KMS-11 (cell line): ENCODE data around the gene HIPK4.

Source experiments
- H2AFZ ChIP-seq: fragments of 200-600 bp; sonication (generic); 2 replicates; pipeline ENCODE4 v1.6.1; 2016; ENCODE audit warnings: antibody characterized with exemption, mixed run types, low read depth
- H3K27ac ChIP-seq: fragments of 200-600 bp; sonication (generic); 2 replicates; pipeline ENCODE4 v1.6.1; 2016; ENCODE audit warnings: mild to moderate bottlenecking, mixed run types
- H3K27me3 ChIP-seq: fragments of 200-600 bp; sonication (generic); 2 replicates; pipeline ENCODE4 v1.6.1; 2017; ENCODE audit warnings: mild to moderate bottlenecking, low read depth, mixed run types, moderate library complexity; ENCODE audit not compliant: insufficient read depth
- H3K36me3 ChIP-seq: fragments of 200-600 bp; sonication (generic); 2 replicates; pipeline ENCODE4 v1.6.1; 2017; ENCODE audit warnings: mild to moderate bottlenecking, mixed run types; ENCODE audit not compliant: insufficient read depth
- H3K4me1 ChIP-seq: fragments of 200-600 bp; sonication (generic); 2 replicates; pipeline ENCODE4 v1.6.1; 2016; ENCODE audit warnings: mild to moderate bottlenecking, low read depth, mixed run types; ENCODE audit not compliant: poor library complexity, severe bottlenecking
- H3K4me2 ChIP-seq: fragments of 200-600 bp; sonication (generic); 2 replicates; pipeline ENCODE4 v1.7.0; 2016; ENCODE audit warnings: mild to moderate bottlenecking, mixed run types
- H3K4me3 ChIP-seq: fragments of 200-600 bp; sonication (generic); IDR thresholded peaks from 2 replicates; pipeline ENCODE4 v1.6.1; 2017; ENCODE audit warnings: low read depth, low read length, mixed read lengths; ENCODE audit not compliant: insufficient read depth
- H3K79me2 ChIP-seq: fragments of 200-600 bp; sonication (generic); 2 replicates; pipeline ENCODE4 v1.6.1; 2016; ENCODE audit warnings: low read depth, mixed run types; ENCODE audit not compliant: insufficient read depth
- H3K9ac ChIP-seq: fragments of 200-600 bp; sonication (generic); 2 replicates; pipeline ENCODE4 v1.6.1; 2016; ENCODE audit warnings: mild to moderate bottlenecking, mixed run types
- H4K20me1 ChIP-seq: fragments of 200-600 bp; sonication (generic); 2 replicates; pipeline ENCODE4 v1.6.1; 2016; ENCODE audit warnings: mild to moderate bottlenecking, mixed run types; ENCODE audit not compliant: insufficient read depth
- TF ChIP-seq, protein P1 (sequence below): fragments of 200-600 bp; sonication (generic); conservative IDR thresholded peaks from 2 replicates; pipeline ENCODE4 v1.6.1; 2017; ENCODE audit warnings: low read depth, mild to moderate bottlenecking, antibody characterized with exemption, low read length, moderate library complexity, mixed read lengths

Gene HIPK4

DNA sequence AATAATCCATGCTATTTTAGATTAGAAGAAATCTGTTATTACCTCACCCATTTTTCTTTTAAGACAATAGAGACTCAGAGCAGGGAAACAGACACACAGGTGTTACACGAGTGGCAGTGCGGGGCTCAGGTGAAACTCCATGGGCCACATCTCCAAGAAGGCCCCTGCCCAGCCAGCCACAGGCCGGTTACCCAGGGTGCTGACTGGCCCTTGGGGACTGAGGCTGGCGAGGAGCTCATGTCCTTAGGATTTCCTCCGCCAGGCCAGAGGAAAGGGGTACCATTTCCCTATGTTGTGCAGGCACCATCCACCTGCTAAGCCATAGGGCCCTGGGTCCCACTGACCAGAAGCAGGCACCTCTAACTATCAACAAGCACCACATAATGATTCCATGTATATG, 52.4 kb downstream of the HIPK4 start:
- H3K27ac ChIP-seq: no peak overlapping the region
- H3K36me3 ChIP-seq: peaks cover 3% of the 10 kb centered on the region; the same call in 1 of the 2 replicates
- H3K9ac ChIP-seq: no peak overlapping the region
- H3K4me3 ChIP-seq: no peak overlapping the region
- H4K20me1 ChIP-seq: no peaks in the 10 kb centered on the region
- H3K4me1 ChIP-seq: no peaks in the 10 kb centered on the region
- no peaks in the 10 kb centered on the region for H3K79me2 ChIP-seq
- TF ChIP-seq, protein P1, sequence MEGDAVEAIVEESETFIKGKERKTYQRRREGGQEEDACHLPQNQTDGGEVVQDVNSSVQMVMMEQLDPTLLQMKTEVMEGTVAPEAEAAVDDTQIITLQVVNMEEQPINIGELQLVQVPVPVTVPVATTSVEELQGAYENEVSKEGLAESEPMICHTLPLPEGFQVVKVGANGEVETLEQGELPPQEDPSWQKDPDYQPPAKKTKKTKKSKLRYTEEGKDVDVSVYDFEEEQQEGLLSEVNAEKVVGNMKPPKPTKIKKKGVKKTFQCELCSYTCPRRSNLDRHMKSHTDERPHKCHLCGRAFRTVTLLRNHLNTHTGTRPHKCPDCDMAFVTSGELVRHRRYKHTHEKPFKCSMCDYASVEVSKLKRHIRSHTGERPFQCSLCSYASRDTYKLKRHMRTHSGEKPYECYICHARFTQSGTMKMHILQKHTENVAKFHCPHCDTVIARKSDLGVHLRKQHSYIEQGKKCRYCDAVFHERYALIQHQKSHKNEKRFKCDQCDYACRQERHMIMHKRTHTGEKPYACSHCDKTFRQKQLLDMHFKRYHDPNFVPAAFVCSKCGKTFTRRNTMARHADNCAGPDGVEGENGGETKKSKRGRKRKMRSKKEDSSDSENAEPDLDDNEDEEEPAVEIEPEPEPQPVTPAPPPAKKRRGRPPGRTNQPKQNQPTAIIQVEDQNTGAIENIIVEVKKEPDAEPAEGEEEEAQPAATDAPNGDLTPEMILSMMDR: no peak
- no peak overlapping the region for H3K4me2 ChIP-seq
- H2AFZ ChIP-seq: no peak overlapping the region
- no peaks in the 10 kb centered on the region for H3K27me3 ChIP-seq

DNA sequence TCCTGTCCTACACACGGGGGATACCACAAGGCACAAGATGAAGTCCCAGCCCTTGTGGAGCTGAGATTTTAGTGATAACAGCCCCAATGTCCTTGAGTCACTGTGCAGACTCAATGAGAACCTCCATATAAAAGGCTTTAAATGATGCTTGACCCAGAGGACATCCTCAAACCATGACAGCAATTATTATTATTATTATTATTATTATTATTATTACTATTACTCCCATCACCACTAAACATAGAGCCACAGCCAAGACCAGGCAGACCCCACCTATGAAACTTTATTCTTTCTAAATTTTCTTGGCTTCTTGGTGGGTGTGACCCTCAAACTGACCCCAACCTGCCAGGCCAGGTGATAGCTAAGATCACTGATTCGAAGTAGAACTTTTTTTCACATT, 52.9 kb downstream of the HIPK4 start:
- Histone ChIP-seq H3K27me3 (no peaks in the 10 kb centered on the region), H4K20me1 (no peaks in the 10 kb centered on the region), H3K9ac (no peak overlapping the region), H3K4me3 (no peak overlapping the region), H3K36me3 (peaks cover 3% of the 10 kb centered on the region; the same call in 1 of the 2 replicates), H3K4me1 (peaks cover 1% of the 10 kb centered on the region), H3K79me2 (no peaks in the 10 kb centered on the region), H2AFZ (no peak overlapping the region), H3K27ac (no peak overlapping the region), H3K4me2 (no peak overlapping the region)
- TF ChIP-seq, protein P1: no peak

DNA sequence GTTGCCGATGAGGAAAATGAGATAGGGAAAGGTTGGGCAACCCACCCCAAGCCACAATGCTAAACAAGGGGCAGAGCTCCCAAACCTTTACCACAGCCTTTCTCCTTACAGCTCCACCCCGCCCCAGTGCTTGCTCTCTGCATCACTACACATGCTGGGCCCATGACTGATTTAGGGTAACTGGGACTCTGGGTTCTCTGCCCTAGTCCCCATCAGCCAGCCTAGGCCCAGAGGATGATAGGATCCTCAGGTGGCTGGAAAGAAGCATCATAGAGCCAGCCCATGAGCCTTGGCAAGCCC, 53.4 kb downstream of the HIPK4 start:
- H4K20me1 ChIP-seq: no peaks in the 10 kb centered on the region
- no peaks in the 10 kb centered on the region for H3K27me3 ChIP-seq
- H2AFZ ChIP-seq: no peak overlapping the region
- H3K4me1 ChIP-seq: peaks cover 3% of the 10 kb centered on the region
- H3K79me2 ChIP-seq: no peaks in the 10 kb centered on the region
- H3K4me3 ChIP-seq: no peak overlapping the region
- no peak overlapping the region for H3K27ac ChIP-seq
- H3K4me2 ChIP-seq: no peak overlapping the region
- H3K9ac ChIP-seq: no peak overlapping the region
- TF ChIP-seq, protein P1: no peak
- peaks cover 6% of the 10 kb centered on the region; the same call in 1 of the 2 replicates for H3K36me3 ChIP-seq

DNA sequence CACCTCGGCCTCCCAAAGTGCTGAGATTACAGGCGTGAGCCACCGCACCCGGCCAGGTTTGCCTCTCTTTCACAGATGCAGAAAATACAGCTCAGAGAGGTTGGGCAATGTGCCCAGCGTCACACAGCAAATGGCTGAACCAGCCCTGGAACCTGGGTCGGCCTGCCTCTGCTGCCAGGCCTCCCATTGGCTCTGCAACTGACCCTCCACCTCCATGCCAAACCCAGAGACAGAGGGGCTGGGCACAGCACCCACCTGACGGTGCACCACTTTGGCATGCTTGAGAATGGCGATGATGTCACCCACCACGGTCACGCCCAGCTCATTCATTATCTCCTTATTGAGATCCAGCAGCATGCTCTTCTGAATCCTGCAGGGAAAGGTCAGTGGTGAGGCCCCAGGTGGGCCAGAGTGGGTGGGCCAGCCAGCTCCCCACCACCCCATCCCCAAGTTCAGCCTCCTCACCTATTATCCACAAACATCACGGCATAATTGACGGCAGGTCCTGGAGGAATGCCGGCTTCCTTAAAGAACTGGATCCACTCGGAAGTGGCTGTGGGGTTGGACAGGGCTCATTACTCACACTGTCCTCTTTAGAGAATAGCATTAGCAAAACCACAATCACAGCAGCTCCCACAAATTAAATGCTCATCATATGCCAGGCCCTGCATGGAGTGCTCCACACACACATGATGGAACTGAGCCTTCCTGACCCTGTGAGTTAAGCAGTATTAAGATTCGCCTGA, 54.0 kb downstream of the HIPK4 start:
- no peaks in the 10 kb centered on the region for H3K27me3 ChIP-seq
- no peaks in the 10 kb centered on the region for H3K79me2 ChIP-seq
- H3K4me1 ChIP-seq: peaks cover 3% of the 10 kb centered on the region
- H3K27ac ChIP-seq: no peak overlapping the region
- no peak overlapping the region for H2AFZ ChIP-seq
- H3K9ac ChIP-seq: no peak overlapping the region
- H3K4me3 ChIP-seq: no peak overlapping the region
- no peaks in the 10 kb centered on the region for H4K20me1 ChIP-seq
- H3K36me3 ChIP-seq: peaks cover 6% of the 10 kb centered on the region; the same call in 1 of the 2 replicates
- TF ChIP-seq, protein P1: no peak
- no peak overlapping the region for H3K4me2 ChIP-seq
